ENCODE measurements around the gene ZNF423.

GRCh38 chr16:49474741-49475140 is 381.2 kb downstream of the ZNF423 start:
- no peak for TF ChIP-seq REST (IDR thresholded peaks at IDR 0.05; ENCODE audit: insufficient read depth in 1 of 2, low read depth in 2 of 2, low read length in 2 of 2)
- no peak for TF ChIP-seq TAF1 (IDR thresholded peaks at IDR 0.05; ENCODE audit: borderline replicate concordance, insufficient read depth, low read length)
- TF ChIP-seq SIN3A (IDR thresholded peaks at IDR 0.05; ENCODE audit: borderline replicate concordance, insufficient read depth, low read length), result no peak
- TF ChIP-seq POLR2AphosphoS5 (IDR thresholded peaks at IDR 0.05; ENCODE audit: low read depth, low read length), result no peak

All from PFSK-1 (cell line).